H1 (cell line): ENCODE measurements around the gene GOLGA6B. TPM values are rescaled to one million over a fixed set of nuclear protein-coding genes. Genes with fewer than 3 reads are reported as not detected.

Source experiments
- CHD1 ChIP-seq: IDR thresholded peaks from 2 replicates; pipeline ENCODE4 v1.6.1; 2012; ENCODE audit warnings: low read depth, low read length, improper control_type of control experiment
- CHD2 ChIP-seq: IDR thresholded peaks from 2 replicates; pipeline ENCODE4 v1.6.1; 2012; ENCODE audit warnings: low read length, improper control_type of control experiment
- E2F6 ChIP-seq: IDR thresholded peaks from 2 replicates; pipeline ENCODE4 v1.6.1; 2012; ENCODE audit warnings: inconsistent platforms
- GABPA ChIP-seq: IDR thresholded peaks from 2 replicates; pipeline ENCODE4 v1.6.1; 2011; ENCODE audit warnings: mild to moderate bottlenecking, low read length, moderate library complexity, borderline replicate concordance; ENCODE audit not compliant: insufficient read depth
- JUN ChIP-seq: IDR thresholded peaks from 2 replicates; pipeline ENCODE4 v1.6.1; 2011; ENCODE audit warnings: low read depth, mild to moderate bottlenecking, improper control_type of control experiment, low read length
- KDM5A ChIP-seq: fragments of 200-600 bp; IDR thresholded peaks from 2 replicates; pipeline ENCODE4 v1.7.1; 2012; ENCODE audit warnings: mild to moderate bottlenecking, low read length, inconsistent platforms, mixed read lengths
- MAFK ChIP-seq: IDR thresholded peaks from 2 replicates; pipeline ENCODE4 v1.6.1; 2012; ENCODE audit warnings: low read depth, mild to moderate bottlenecking, improper control_type of control experiment, low read length
- POLR2A ChIP-seq, 2 experiments: IDR thresholded peaks; 1 replicate in 1 of 2; 2 replicates in 1 of 2; pipeline ENCODE4 v1.6.1; 2011; ENCODE audit warnings: low read depth in 2 of 2, low read length in 2 of 2, mild to moderate bottlenecking in 2 of 2; ENCODE audit errors: control extremely low read depth in 1 of 2
- POU5F1 ChIP-seq: IDR thresholded peaks from 2 replicates; pipeline ENCODE4 v1.6.1; 2011; ENCODE audit warnings: low read depth, mild to moderate bottlenecking, low read length, moderate library complexity
- RBBP5 ChIP-seq: IDR thresholded peaks from 2 replicates; pipeline ENCODE4 v1.7.1; 2012; ENCODE audit warnings: low read depth, mild to moderate bottlenecking, inconsistent platforms, low read length, moderate library complexity, borderline replicate concordance
- SIN3A ChIP-seq, 2 experiments: IDR thresholded peaks in 1 of 2; conservative IDR thresholded peaks in 1 of 2; 2 replicates each; pipeline ENCODE4 v1.6.1; 2011 to 2012; ENCODE audit warnings: low read length in 2 of 2, improper control_type of control experiment in 1 of 2, low read depth in 1 of 2, mild to moderate bottlenecking in 1 of 2
- SP1 ChIP-seq: IDR thresholded peaks from 2 replicates; pipeline ENCODE4 v1.6.1; 2011; ENCODE audit warnings: low read depth, low read length
- TAF7 ChIP-seq: optimal IDR thresholded peaks from 2 replicates; pipeline ENCODE3; 2011; ENCODE audit warnings: low read depth, mild to moderate bottlenecking, inconsistent platforms, low read length, moderate library complexity, borderline replicate concordance
- TBP ChIP-seq: IDR thresholded peaks from 2 replicates; pipeline ENCODE4 v1.6.1; 2011; ENCODE audit warnings: low read depth, low read length, improper control_type of control experiment
- YY1 ChIP-seq: IDR thresholded peaks from 2 replicates; pipeline ENCODE4 v1.6.1; 2011; ENCODE audit warnings: low read depth, mild to moderate bottlenecking, low read length
- polyA plus RNA-seq, 7 experiments: library from polyadenylated mRNA; depleted of rRNA in 3 of 7; stranded (reverse) in 5 of 7; unstranded in 2 of 7; fragments of >200 nt in 5 of 7; fragments of 200-250 nt in 2 of 7; gene quantifications; 1 replicate in 5 of 7; 2 replicates in 1 of 7; 4 replicates in 1 of 7; pipeline versions ENCODE4 v1.2.1 to v1.2.3, GENCODE V29; 2011 to 2013; ENCODE audit warnings: missing spikeins in 2 of 7, mixed read lengths in 2 of 7
- total RNA-seq: library from RNA; stranded (reverse); fragmentation: NEBNext Ultra II Directional; extraction: Animal tissue kit (Norgen Biotek cat#: 25700); gene quantifications from 2 replicates; pipeline ENCODE4 v1.2.1, GENCODE V29; 2021
- TF ChIP-seq, protein P1 (sequence below): IDR thresholded peaks from 2 replicates; pipeline ENCODE4 v1.6.1; 2011; ENCODE audit warnings: low read length, improper control_type of control experiment

GOLGA6B gene
- total and polyA plus RNA-seq, 2 of the 8 experiments (the other 6 are each of a cell fraction or from before 2014, with no cell fraction given): 0.09 TPM; not detected in 1

GRCh38 chr15:72685925-72686794, 31.7 kb downstream of the GOLGA6B start, which contains the start of the genes BBS4 and HIGD2B (continued):
- TF ChIP-seq TAF7: peak; percentile 75
- TF ChIP-seq GABPA: peak; percentile 87; the same call in 1 of the 2 replicates
- TF ChIP-seq CHD2: peak; percentile 47; the same call in 1 of the 2 replicates
- no peak for TF ChIP-seq POU5F1
- no peak for TF ChIP-seq E2F6
- no peak for TF ChIP-seq MAFK
- peak; percentile 77 for TF ChIP-seq TBP
- peak; percentile 80 to 89 for TF ChIP-seq POLR2A (IDR thresholded peaks at IDR 0.05; ENCODE audit: control extremely low read depth in 1 of 2, low read depth in 2 of 2, low read length in 2 of 2)
- no peak for TF ChIP-seq JUN
- TF ChIP-seq SIN3A (conservative IDR thresholded peaks at IDR 0.05 in 1 of 2, IDR thresholded peaks at IDR 0.05 in 1 of 2; ENCODE audit: low read depth in 1 of 2, low read length in 2 of 2): peak in 1 of 2 experiments; percentile 64; a peak in 1 of 4 replicates
- TF ChIP-seq YY1: peak; percentile 93
- peak; percentile 86 for TF ChIP-seq RBBP5
- TF ChIP-seq CHD1: peak; percentile 64; the same call in 1 of the 2 replicates
- TF ChIP-seq, protein P1, sequence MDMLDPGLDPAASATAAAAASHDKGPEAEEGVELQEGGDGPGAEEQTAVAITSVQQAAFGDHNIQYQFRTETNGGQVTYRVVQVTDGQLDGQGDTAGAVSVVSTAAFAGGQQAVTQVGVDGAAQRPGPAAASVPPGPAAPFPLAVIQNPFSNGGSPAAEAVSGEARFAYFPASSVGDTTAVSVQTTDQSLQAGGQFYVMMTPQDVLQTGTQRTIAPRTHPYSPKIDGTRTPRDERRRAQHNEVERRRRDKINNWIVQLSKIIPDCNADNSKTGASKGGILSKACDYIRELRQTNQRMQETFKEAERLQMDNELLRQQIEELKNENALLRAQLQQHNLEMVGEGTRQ: no peak
- 0 out of 2 replicates have a peak, but pooled peaks have one; percentile 50 for TF ChIP-seq SP1
- TF ChIP-seq KDM5A: peak; percentile 69
